ENCODE data around the gene SLC26A2. TPM values are rescaled to one million over a fixed set of nuclear protein-coding genes. Genes with fewer than 3 reads are reported as not detected.

The SLC26A2 gene
- polyA plus RNA-seq, 3 donors from 2014 or later: 2.4 to 3.6 (median 2.4) TPM

DNA sequence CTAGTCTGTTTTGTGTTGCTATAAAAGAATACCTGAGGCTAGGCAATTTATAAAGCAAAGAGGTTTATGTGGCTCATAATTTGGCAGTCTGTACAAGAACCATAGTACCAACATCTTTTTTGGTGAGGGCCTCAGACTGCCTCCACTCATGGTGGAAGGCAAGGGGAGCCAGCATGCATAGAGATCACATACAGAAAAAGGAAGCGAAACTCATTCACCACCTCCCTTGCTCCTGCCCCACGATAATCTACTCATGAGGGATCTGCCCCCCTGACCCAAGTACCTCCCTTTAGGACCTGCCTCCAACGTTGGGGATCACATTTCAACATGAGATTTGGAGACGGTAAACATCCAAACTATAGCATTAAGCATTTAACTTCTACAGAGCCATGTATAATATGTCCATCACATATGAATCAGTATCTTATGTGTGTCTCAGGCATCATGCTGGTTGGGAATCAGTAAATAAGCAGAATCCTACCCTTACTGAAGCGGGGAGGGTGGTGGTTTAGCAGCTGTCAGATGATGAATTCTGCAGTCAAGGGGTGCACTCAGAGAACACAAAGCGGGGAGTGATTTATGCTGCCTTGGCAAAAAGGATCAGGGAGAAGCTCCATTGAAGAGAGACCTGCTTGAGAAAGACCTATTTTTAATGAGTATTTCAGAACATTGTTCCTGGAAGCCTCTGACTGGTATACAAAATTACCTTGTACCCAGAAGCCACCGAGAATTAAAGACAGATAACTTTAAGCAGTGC is 74.8 kb downstream of the SLC26A2 start:
- Mint-ChIP-seq H3K4me1 (no peaks in the 10 kb centered on the region), H3K4me3 (no peak overlapping the region), H3K36me3 (peaks cover 79 to 100% (median 92%) of the 10 kb centered on the region in 3 donors), H3K27ac (no peak overlapping the region), H3K27me3 (ENCODE audit: low read depth in 3 of 3) (peaks cover 0 to 3% (median 2%) of the 10 kb centered on the region in 3 donors), H3K9me3 (no peaks in the 10 kb centered on the region)
- DNase-seq: no peak

DNA sequence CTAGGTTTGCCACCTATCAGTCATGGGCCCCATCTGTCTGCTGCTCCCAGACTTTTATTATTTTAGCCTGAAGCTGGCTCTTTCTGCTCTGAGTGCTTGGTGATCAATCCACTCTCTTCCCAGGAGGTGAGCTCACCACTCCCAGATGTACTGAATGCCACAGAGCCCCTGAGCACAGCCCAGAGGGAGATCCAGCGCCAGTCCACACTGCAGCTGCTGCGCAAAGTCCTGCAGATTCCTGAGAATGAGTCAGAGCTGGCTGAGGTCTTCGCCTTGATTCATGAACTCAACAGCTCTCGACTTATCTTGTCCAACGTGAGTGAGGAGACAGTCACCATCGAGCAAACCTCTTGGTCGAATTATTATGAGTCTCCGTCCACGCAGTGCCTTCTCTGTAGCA is 76.0 kb downstream of the SLC26A2 start:
- Mint-ChIP-seq H3K4me1 (no peaks in the 10 kb centered on the region), H3K9me3 (no peaks in the 10 kb centered on the region)

More for the DNA sequence above, 76.0 kb downstream of the SLC26A2 start:
- H3K27ac Mint-ChIP-seq: no peak overlapping the region
- DNase-seq: no peak
- no peak overlapping the region for H3K4me3 Mint-ChIP-seq
- peaks cover 83 to 100% (median 94%) of the 10 kb centered on the region in 3 donors for H3K36me3 Mint-ChIP-seq
- peaks cover 0 to 3% (median 2%) of the 10 kb centered on the region in 3 donors for H3K27me3 Mint-ChIP-seq (ENCODE audit: low read depth in 3 of 3)

Other genes starting within 250 kb of the SLC26A2 start
- gene PPARGC1B, start 230.4 kb upstream of the SLC26A2 start, polyA plus RNA-seq: under 1 TPM in 1 of 3 donors, not detected in 2; 0.62 TPM
- gene PDE6A, start 16.0 kb upstream of the SLC26A2 start, polyA plus RNA-seq: not detected
- 1 to 10 TPM in 2 of 3 donors, under 1 TPM in 1; 0.48 to 2.0 (median 1.1) TPM for gene TIGD6, start 39.9 kb downstream of the SLC26A2 start, polyA plus RNA-seq
- 10 to 100 TPM in 2 of 3 donors, 1 to 10 TPM in 1; 5.2 to 16.2 (median 12.7) TPM for gene HMGXB3, start 40.0 kb downstream of the SLC26A2 start, polyA plus RNA-seq
- gene CSF1R, start 125.8 kb downstream of the SLC26A2 start, polyA plus RNA-seq: 10 to 100 TPM in 1 of 3 donors, 1 to 10 TPM in 1, under 1 TPM in 1; 0.82 to 10.4 (median 2.5) TPM
- 10 to 100 TPM in 1 of 3 donors, 1 to 10 TPM in 2; 6.4 to 18.9 (median 7.1) TPM for gene PDGFRB, start 195.1 kb downstream of the SLC26A2 start, polyA plus RNA-seq
- gene CDX1, start 206.0 kb downstream of the SLC26A2 start, polyA plus RNA-seq: not detected
- not detected for gene SLC6A7, start 229.3 kb downstream of the SLC26A2 start, polyA plus RNA-seq